Peyer's patch (tissue), 4 donors: ENCODE results near the gene PEX5L.

ENCODE experiments used
- CTCF ChIP-seq, 6 experiments: fragments of 450-650 bp in 4 of 6; fragments of 200-600 bp in 2 of 6; sonication (generic) in 1 of 6; IDR thresholded peaks; one replicate each; pipeline ENCODE4 v1.5.1; 2017 to 2019; ENCODE audit warnings: antibody characterized with exemption in 6 of 6, mild to moderate bottlenecking in 3 of 6, moderate library complexity in 1 of 6
- POLR2A ChIP-seq, 2 donors: fragments of 450-650 bp; IDR thresholded peaks; one replicate each; pipeline ENCODE4 v1.5.1; 2017; ENCODE audit warnings: antibody characterized with exemption in 2 of 2, mild to moderate bottlenecking in 2 of 2, moderate library complexity in 2 of 2

DNA sequence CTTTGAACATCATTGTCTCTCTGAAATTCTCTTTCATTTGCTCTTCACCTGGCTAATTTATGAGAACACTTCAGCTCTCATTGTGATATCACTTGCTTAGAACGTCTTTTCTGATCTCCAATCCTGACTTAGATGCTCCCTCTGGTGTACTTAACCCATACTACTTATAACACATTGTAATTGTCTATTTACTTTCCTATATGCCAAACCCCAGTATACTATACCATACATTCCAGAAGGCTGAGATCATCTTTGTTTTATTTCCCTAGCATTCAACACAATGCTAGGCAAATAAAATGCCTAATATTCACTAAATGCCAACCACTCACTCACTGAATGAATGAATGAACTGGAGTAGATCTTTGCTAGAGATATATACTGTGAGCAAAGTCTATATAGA lies 27.0 kb upstream of the PEX5L start:
- no peak for TF ChIP-seq CTCF (IDR thresholded peaks at IDR 0.05)
- TF ChIP-seq POLR2A (IDR thresholded peaks at IDR 0.05): no peak
